Liver (tissue), 9 donors: ENCODE measurements around the gene SH3BP1. TPM values are rescaled to one million over a fixed set of nuclear protein-coding genes. Genes with fewer than 3 reads are reported as not detected.

Experiments
- DNase-seq: peaks from one replicate; pipeline ENCODE4 v3.0.0-alpha.2; 2017; ENCODE audit warnings: low spot score
- H3K27ac ChIP-seq, 2 donors: one replicate each; pipeline ENCODE4 v1.7.0; 2013; ENCODE audit warnings: inconsistent platforms in 2 of 2, low read length in 2 of 2, control low read depth in 1 of 2, low read depth in 1 of 2, mild to moderate bottlenecking in 1 of 2
- H3K27me3 ChIP-seq, 4 donors: one replicate each; pipeline versions ENCODE4 v1.6.1 to v1.7.0; 2013; ENCODE audit warnings: low read length in 3 of 4, inconsistent platforms in 1 of 4, mild to moderate bottlenecking in 1 of 4, moderate library complexity in 1 of 4; ENCODE audit not compliant: control insufficient read depth in 4 of 4, insufficient read depth in 4 of 4
- H3K36me3 ChIP-seq, 4 donors: one replicate each; pipeline versions ENCODE4 v1.6.1 to v1.7.0; 2013; ENCODE audit warnings: low read length in 3 of 4, mild to moderate bottlenecking in 3 of 4, low read depth in 1 of 4, moderate library complexity in 1 of 4; ENCODE audit not compliant: control insufficient read depth in 4 of 4, insufficient read depth in 3 of 4
- H3K4me1 ChIP-seq, 4 donors: one replicate each; pipeline versions ENCODE4 v1.6.1 to v1.7.0; 2013; ENCODE audit warnings: low read length in 3 of 4, mild to moderate bottlenecking in 3 of 4, moderate library complexity in 1 of 4; ENCODE audit not compliant: control insufficient read depth in 4 of 4, insufficient read depth in 4 of 4
- H3K4me3 ChIP-seq, 3 donors: one replicate each; pipeline versions ENCODE4 v1.6.1 to v1.7.0; 2013; ENCODE audit warnings: low read length in 3 of 3, control low read depth in 1 of 3, low read depth in 1 of 3, mild to moderate bottlenecking in 1 of 3
- H3K9ac ChIP-seq, 2 donors: one replicate each; pipeline ENCODE4 v1.7.0; 2013; ENCODE audit warnings: low read length in 2 of 2, mild to moderate bottlenecking in 2 of 2, moderate library complexity in 2 of 2, control low read depth in 1 of 2, low read depth in 1 of 2
- H3K9me3 ChIP-seq, 4 donors: one replicate each; pipeline versions ENCODE4 v1.6.1 to v1.7.0; 2013; ENCODE audit warnings: low read length in 3 of 4; ENCODE audit not compliant: control insufficient read depth in 4 of 4
- ATF3 ChIP-seq: IDR thresholded peaks from 2 replicates; pipeline ENCODE4 v1.6.1; 2016; ENCODE audit warnings: antibody characterized with exemption
- EGR1 ChIP-seq, 2 donors: IDR thresholded peaks; 2 replicates each; pipeline ENCODE4 v1.6.1; 2016 to 2018; ENCODE audit warnings: antibody characterized with exemption in 2 of 2, low read depth in 2 of 2
- FOXA1 ChIP-seq: IDR thresholded peaks from 2 replicates; pipeline ENCODE4 v1.6.1; 2016; ENCODE audit warnings: antibody characterized with exemption
- FOXA2 ChIP-seq: IDR thresholded peaks from 2 replicates; pipeline ENCODE4 v1.6.1; 2016; ENCODE audit warnings: antibody characterized with exemption
- GABPA ChIP-seq, 2 donors: IDR thresholded peaks in 1 of 2; conservative IDR thresholded peaks in 1 of 2; 2 replicates each; pipeline ENCODE4 v1.6.1; 2016; ENCODE audit warnings: antibody characterized with exemption in 2 of 2, mild to moderate bottlenecking in 1 of 2, moderate library complexity in 1 of 2
- HNF4A ChIP-seq, 2 donors: conservative IDR thresholded peaks; 2 replicates each; pipeline ENCODE4 v1.6.1; 2016; ENCODE audit warnings: antibody characterized with exemption in 2 of 2, mild to moderate bottlenecking in 2 of 2
- HNF4G ChIP-seq: IDR thresholded peaks from 2 replicates; pipeline ENCODE4 v1.6.1; 2016; ENCODE audit warnings: antibody characterized with exemption
- JUND ChIP-seq, 2 donors: IDR thresholded peaks; 2 replicates each; pipeline ENCODE4 v1.6.1; 2016; ENCODE audit warnings: antibody characterized with exemption in 2 of 2
- NR2F2 ChIP-seq: IDR thresholded peaks from 2 replicates; pipeline ENCODE4 v1.6.1; 2016; ENCODE audit warnings: antibody characterized with exemption
- RAD21 ChIP-seq, 2 donors: IDR thresholded peaks; 2 replicates each; pipeline ENCODE4 v1.6.1; 2016; ENCODE audit warnings: antibody characterized with exemption in 2 of 2, mild to moderate bottlenecking in 2 of 2
- REST ChIP-seq: IDR thresholded peaks from 2 replicates; pipeline ENCODE4 v1.6.1; 2016; ENCODE audit warnings: antibody characterized with exemption, mild to moderate bottlenecking
- RXRA ChIP-seq, 2 donors: IDR thresholded peaks; 2 replicates each; pipeline ENCODE4 v1.6.1; 2017 to 2018; ENCODE audit warnings: antibody characterized with exemption in 2 of 2, mild to moderate bottlenecking in 1 of 2
- SP1 ChIP-seq: IDR thresholded peaks from 2 replicates; pipeline ENCODE4 v1.6.1; 2018; ENCODE audit warnings: antibody characterized with exemption, mild to moderate bottlenecking
- TAF1 ChIP-seq: conservative IDR thresholded peaks from 2 replicates; pipeline ENCODE4 v1.6.1; 2016; ENCODE audit warnings: antibody characterized with exemption, mild to moderate bottlenecking
- YY1 ChIP-seq: IDR thresholded peaks from 2 replicates; pipeline ENCODE4 v1.6.1; 2016; ENCODE audit warnings: antibody characterized with exemption, mild to moderate bottlenecking
- ZBTB33 ChIP-seq: IDR thresholded peaks from 2 replicates; pipeline ENCODE4 v1.6.1; 2016; ENCODE audit warnings: antibody characterized with exemption
- WGBS: extraction: QIAGEN DNeasy Blood & Tissue Kit; methylation state at CpG from one replicate; pipeline ENCODE4 v1.1.7; 2013; 5-methylcytosine and 5-hydroxymethylcytosine counted together
- polyA plus RNA-seq, 2 donors: library from polyadenylated mRNA; stranded (reverse) in 1 of 2; unstranded in 1 of 2; fragments of 200-250 nt in 1 of 2; fragments of >200 nt in 1 of 2; fragmentation: Nextera tagmentation in 1 of 2; extraction: Ambion mirVana in 1 of 2; gene quantifications; one replicate each; pipeline versions ENCODE4 v1.2.1 to v1.2.3, GENCODE V29; 2013 to 2015
- total RNA-seq, 2 donors: library from RNA; depleted of rRNA; stranded (reverse); fragments of >200 nt; gene quantifications; one replicate each; pipeline ENCODE4 v1.2.3, GENCODE V29; 2014
- TF ChIP-seq, protein P1 (sequence below): fragments of 150-350 bp; IDR thresholded peaks from 2 replicates; pipeline ENCODE4 v1.5.1; 2017; ENCODE audit warnings: improper control_type of control experiment, low read depth, low read length; ENCODE audit not compliant: missing input control
- TF ChIP-seq, protein P2 (sequence below): IDR thresholded peaks from 2 replicates; pipeline ENCODE4 v1.6.1; 2016; ENCODE audit warnings: antibody characterized with exemption
- donor health status: healthy.
- donor health status: healthy.
- donor health status: healthy.
- donor health status: healthy.
- donor health status: healthy.

Gene SH3BP1
- total and polyA plus RNA-seq, 4 donors, result 0.24 to 8.2 (median 2.7) TPM

- Histone ChIP-seq H3K27me3 (no peaks in the 10 kb centered on the region), H3K27ac (no peak overlapping the region), H3K36me3 (no peaks in the 10 kb centered on the region), H3K4me3 (no peak overlapping the region), H3K9me3 (no peaks in the 10 kb centered on the region), H3K9ac (no peak overlapping the region), H3K4me1 (peaks cover 10 to 29% (median 23%) of the 10 kb centered on the region in 4 donors)
- 81% methylated on average over 11 of the region's 11 CpGs for WGBS
- TF ChIP-seq HNF4A (conservative IDR thresholded peaks at IDR 0.05) (no peak), JUND (IDR thresholded peaks at IDR 0.05) (no peak), ZBTB33 (no peak)
- TF ChIP-seq, protein P1, sequence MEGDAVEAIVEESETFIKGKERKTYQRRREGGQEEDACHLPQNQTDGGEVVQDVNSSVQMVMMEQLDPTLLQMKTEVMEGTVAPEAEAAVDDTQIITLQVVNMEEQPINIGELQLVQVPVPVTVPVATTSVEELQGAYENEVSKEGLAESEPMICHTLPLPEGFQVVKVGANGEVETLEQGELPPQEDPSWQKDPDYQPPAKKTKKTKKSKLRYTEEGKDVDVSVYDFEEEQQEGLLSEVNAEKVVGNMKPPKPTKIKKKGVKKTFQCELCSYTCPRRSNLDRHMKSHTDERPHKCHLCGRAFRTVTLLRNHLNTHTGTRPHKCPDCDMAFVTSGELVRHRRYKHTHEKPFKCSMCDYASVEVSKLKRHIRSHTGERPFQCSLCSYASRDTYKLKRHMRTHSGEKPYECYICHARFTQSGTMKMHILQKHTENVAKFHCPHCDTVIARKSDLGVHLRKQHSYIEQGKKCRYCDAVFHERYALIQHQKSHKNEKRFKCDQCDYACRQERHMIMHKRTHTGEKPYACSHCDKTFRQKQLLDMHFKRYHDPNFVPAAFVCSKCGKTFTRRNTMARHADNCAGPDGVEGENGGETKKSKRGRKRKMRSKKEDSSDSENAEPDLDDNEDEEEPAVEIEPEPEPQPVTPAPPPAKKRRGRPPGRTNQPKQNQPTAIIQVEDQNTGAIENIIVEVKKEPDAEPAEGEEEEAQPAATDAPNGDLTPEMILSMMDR, result no peak
- no peak for DNase-seq
Measured at GRCh38 chr22:37672920-37673455, 33.5 kb downstream of the SH3BP1 start.

- H3K4me3 ChIP-seq, result no peak overlapping the region
- no peak overlapping the region for H3K27ac ChIP-seq
- H3K27me3 ChIP-seq, result no peaks in the 10 kb centered on the region
- DNase-seq, result no peak
- no peak for TF ChIP-seq RAD21 (IDR thresholded peaks at IDR 0.05)
- no peak for TF ChIP-seq EGR1 (IDR thresholded peaks at IDR 0.05; ENCODE audit: low read depth in 2 of 2)
- TF ChIP-seq YY1, result no peak
- no peak for TF ChIP-seq HNF4G
- no peak for TF ChIP-seq ATF3
- no peak for TF ChIP-seq JUND (IDR thresholded peaks at IDR 0.05)
- TF ChIP-seq FOXA2, result no peak
- TF ChIP-seq NR2F2, result no peak
- TF ChIP-seq RXRA (IDR thresholded peaks at IDR 0.05), result no peak
- TF ChIP-seq SP1, result no peak
- no peak for TF ChIP-seq REST
- TF ChIP-seq HNF4A (conservative IDR thresholded peaks at IDR 0.05), result no peak
- TF ChIP-seq ZBTB33, result no peak
- TF ChIP-seq TAF1, result no peak
- TF ChIP-seq, protein P2, sequence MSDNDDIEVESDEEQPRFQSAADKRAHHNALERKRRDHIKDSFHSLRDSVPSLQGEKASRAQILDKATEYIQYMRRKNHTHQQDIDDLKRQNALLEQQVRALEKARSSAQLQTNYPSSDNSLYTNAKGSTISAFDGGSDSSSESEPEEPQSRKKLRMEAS, result no peak
- TF ChIP-seq FOXA1, result no peak
- TF ChIP-seq, protein P1, result no peak
- TF ChIP-seq GABPA (IDR thresholded peaks at IDR 0.05 in 1 of 2, conservative IDR thresholded peaks at IDR 0.05 in 1 of 2), result no peak
- 88% methylated on average over 12 of the region's 12 CpGs for WGBS
- H3K9me3 ChIP-seq, result no peaks in the 10 kb centered on the region
- no peaks in the 10 kb centered on the region for H3K36me3 ChIP-seq
- H3K4me1 ChIP-seq, result peaks cover 10 to 31% (median 23%) of the 10 kb centered on the region in 4 donors
- no peak overlapping the region for H3K9ac ChIP-seq
Measured at GRCh38 chr22:37674248-37674647, 34.8 kb downstream of the SH3BP1 start.
